HepG2 (cell line): ENCODE results near the gene DAPK1.

Experiments
- ARNT2 ChIP-seq: sonication (generic); formaldehyde crosslinking; IDR thresholded peaks from 2 replicates; pipeline ENCODE4 v1.8.0; 2022; ENCODE audit warnings: mild to moderate bottlenecking, low read depth, missing genetic modification reagents, moderate library complexity
- BHLHE40 ChIP-seq: IDR thresholded peaks from 2 replicates; pipeline ENCODE4 v1.6.1; 2011; ENCODE audit warnings: low read length, improper control_type of control experiment
- KDM1A ChIP-seq: IDR thresholded peaks from 2 replicates; pipeline ENCODE4 v1.6.1; 2016; ENCODE audit warnings: missing compliant biosample characterization
- MXI1 ChIP-seq: IDR thresholded peaks from 3 replicates; pipeline ENCODE4 v1.6.1; 2012; ENCODE audit warnings: low read depth, low read length, inconsistent platforms, borderline replicate concordance
- TCF7 ChIP-seq: sonication (generic); IDR thresholded peaks from 2 replicates; pipeline ENCODE4 v1.6.1; 2016; ENCODE audit warnings: antibody characterized with exemption, low read depth
- ZNF335 ChIP-seq: sonication (generic); formaldehyde crosslinking; IDR thresholded peaks from 2 replicates; pipeline ENCODE4 v1.4.0; 2020; ENCODE audit warnings: missing genetic modification reagents
- ZNF350 ChIP-seq: sonication (generic); formaldehyde crosslinking; IDR thresholded peaks from 2 replicates; pipeline ENCODE4 v1.4.0; 2020; ENCODE audit warnings: mild to moderate bottlenecking, low read depth, missing genetic modification reagents, borderline replicate concordance
- TF ChIP-seq, protein P1 (sequence below): sonication (generic); formaldehyde crosslinking; IDR thresholded peaks from 2 replicates; pipeline ENCODE4 v1.5.1; 2020; ENCODE audit warnings: mild to moderate bottlenecking, missing genetic modification reagents
- TF ChIP-seq, protein P2 (sequence below): sonication (generic); formaldehyde crosslinking; IDR thresholded peaks from 2 replicates; pipeline ENCODE4 v1.5.0; 2020; ENCODE audit warnings: mild to moderate bottlenecking, missing genetic modification reagents, moderate library complexity
- TF ChIP-seq, protein P3 (sequence below): sonication (generic); formaldehyde crosslinking; IDR thresholded peaks from 2 replicates; pipeline ENCODE4 v1.5.0; 2020; ENCODE audit warnings: missing genetic modification reagents

DNA sequence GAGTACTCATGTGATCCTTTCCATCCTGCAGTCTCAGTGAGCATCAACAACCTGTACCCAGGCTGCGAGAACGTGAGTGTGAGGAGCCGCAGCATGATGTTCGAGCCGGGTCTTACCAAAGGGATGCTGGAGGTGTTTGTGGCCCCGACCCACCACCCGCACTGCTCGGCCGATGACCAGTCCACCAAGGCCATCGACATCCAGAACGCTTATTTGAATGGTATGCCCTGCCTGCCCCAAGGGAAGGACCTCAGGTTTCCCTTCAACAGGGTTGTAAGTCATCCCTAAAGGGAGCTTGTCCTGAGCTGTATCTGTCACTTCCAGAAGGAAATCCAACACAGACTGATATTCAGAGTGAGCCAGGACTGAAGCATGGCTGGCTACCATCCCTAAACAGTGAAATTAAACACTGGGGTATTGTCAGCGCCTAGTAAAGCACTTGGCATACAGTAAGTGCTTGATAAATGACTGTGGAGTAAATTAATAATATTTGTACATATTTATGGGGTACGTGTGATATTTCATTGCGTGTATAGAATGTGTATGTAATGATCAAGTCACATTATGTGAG, 188.9 kb downstream of the DAPK1 start:
- TF ChIP-seq TCF7, result no peak
- TF ChIP-seq, protein P1, sequence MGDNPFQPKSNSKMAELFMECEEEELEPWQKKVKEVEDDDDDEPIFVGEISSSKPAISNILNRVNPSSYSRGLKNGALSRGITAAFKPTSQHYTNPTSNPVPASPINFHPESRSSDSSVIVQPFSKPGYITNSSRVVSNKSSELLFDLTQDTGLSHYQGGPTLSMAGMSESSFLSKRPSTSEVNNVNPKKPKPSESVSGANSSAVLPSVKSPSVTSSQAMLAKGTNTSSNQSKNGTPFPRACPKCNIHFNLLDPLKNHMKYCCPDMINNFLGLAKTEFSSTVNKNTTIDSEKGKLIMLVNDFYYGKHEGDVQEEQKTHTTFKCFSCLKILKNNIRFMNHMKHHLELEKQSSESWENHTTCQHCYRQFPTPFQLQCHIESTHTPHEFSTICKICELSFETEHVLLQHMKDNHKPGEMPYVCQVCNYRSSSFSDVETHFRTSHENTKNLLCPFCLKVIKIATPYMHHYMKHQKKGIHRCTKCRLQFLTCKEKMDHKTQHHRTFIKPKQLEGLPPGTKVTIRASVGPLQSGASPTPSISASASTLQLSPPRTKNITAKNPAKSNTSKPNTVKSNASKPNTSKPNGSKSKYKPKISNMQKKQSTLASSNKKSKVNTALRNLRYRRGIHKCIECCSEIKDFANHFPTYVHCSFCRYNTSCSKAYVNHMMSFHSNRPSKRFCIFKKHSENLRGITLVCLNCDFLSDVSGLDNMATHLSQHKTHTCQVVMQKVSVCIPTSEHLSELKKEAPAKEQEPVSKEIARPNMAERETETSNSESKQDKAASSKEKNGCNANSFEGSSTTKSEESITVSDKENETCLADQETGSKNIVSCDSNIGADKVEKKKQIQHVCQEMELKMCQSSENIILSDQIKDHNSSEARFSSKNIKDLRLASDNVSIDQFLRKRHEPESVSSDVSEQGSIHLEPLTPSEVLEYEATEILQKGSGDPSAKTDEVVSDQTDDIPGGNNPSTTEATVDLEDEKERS, result no peak
- TF ChIP-seq, protein P2, sequence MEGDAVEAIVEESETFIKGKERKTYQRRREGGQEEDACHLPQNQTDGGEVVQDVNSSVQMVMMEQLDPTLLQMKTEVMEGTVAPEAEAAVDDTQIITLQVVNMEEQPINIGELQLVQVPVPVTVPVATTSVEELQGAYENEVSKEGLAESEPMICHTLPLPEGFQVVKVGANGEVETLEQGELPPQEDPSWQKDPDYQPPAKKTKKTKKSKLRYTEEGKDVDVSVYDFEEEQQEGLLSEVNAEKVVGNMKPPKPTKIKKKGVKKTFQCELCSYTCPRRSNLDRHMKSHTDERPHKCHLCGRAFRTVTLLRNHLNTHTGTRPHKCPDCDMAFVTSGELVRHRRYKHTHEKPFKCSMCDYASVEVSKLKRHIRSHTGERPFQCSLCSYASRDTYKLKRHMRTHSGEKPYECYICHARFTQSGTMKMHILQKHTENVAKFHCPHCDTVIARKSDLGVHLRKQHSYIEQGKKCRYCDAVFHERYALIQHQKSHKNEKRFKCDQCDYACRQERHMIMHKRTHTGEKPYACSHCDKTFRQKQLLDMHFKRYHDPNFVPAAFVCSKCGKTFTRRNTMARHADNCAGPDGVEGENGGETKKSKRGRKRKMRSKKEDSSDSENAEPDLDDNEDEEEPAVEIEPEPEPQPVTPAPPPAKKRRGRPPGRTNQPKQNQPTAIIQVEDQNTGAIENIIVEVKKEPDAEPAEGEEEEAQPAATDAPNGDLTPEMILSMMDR (CRISPR knock-in tag), result no peak
- TF ChIP-seq, protein P3, sequence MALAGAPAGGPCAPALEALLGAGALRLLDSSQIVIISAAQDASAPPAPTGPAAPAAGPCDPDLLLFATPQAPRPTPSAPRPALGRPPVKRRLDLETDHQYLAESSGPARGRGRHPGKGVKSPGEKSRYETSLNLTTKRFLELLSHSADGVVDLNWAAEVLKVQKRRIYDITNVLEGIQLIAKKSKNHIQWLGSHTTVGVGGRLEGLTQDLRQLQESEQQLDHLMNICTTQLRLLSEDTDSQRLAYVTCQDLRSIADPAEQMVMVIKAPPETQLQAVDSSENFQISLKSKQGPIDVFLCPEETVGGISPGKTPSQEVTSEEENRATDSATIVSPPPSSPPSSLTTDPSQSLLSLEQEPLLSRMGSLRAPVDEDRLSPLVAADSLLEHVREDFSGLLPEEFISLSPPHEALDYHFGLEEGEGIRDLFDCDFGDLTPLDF (CRISPR knock-in tag), result no peak
- no peak for TF ChIP-seq BHLHE40
- TF ChIP-seq MXI1, result no peak
- no peak for TF ChIP-seq ZNF335
- TF ChIP-seq ZNF350, result no peak
- TF ChIP-seq ARNT2, result no peak
- TF ChIP-seq KDM1A (CRISPR knock-in tag), result no peak
